Measurements from ENCODE around the gene NPAS3. TPM values are rescaled to one million over a fixed set of nuclear protein-coding genes. Genes with fewer than 3 reads are reported as not detected.

The NPAS3 gene
- total and polyA plus RNA-seq, 2 of the 8 experiments (the other 6 are each of a cell fraction or from before 2014, with no cell fraction given): 0.11 to 0.60 TPM

DNA sequence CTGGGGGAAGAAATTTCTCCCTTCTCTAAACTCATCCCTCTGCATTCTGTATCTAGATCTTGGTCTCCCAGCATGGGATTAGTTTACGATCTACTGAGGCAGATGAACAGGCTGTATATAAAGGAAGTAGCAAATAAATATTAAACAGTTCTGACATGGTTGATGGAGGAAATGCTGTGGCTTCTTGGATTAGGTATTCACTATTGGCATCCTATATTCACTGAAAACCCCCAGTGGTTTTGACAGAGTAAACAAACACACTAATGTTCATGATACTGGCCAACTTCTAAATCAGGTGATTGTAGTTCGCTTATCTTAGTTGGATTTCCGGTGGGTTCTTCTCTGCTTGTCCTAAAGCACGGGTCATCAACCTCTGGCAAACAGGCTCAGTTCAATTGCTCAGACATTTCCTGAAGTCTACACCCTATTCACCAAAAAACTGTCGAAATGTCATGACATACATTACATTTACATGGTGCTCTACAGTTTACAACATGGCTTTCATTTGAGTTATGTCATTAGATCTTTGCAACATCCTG, 578.3 kb downstream of the NPAS3 start:
- Histone ChIP-seq H2BK15ac (ENCODE audit: low read length) (no peak overlapping the region), H2BK20ac (ENCODE audit: low read length) (no peak overlapping the region), H2BK120ac (replicated peaks; ENCODE audit: low read depth, low read length) (no peak overlapping the region), H3K4me3 (ENCODE audit: extremely low read depth in 1 of 4, insufficient read depth in 2 of 4, low read depth in 3 of 4, low read length in 4 of 4) (no peak overlapping the region), H2BK5ac (ENCODE audit: low read depth, low read length) (no peak overlapping the region), H3K9ac (replicated peaks in 1 of 4; ENCODE audit: extremely low read depth in 1 of 4, low read depth in 3 of 4, low read length in 3 of 4) (no peak overlapping the region), H2AFZ (ENCODE audit: low read length) (no peak overlapping the region), H4K8ac (ENCODE audit: extremely low read depth, insufficient read depth, low read length) (no peak overlapping the region), H3K18ac (ENCODE audit: extremely low read depth, low read length) (no peak overlapping the region), H4K5ac (ENCODE audit: insufficient read length, low read depth, low read length) (no peak overlapping the region), H2BK12ac (ENCODE audit: low read depth, low read length) (no peak overlapping the region), H2AK5ac (ENCODE audit: low read depth, low read length) (no peak overlapping the region), H3K27ac (ENCODE audit: low read depth, low read length) (no peak overlapping the region), H3K56ac (replicated peaks; ENCODE audit: insufficient read length, low read depth, low read length) (no peak overlapping the region), H3K4me2 (ENCODE audit: insufficient read depth in 1 of 2, low read depth in 2 of 2, low read length in 2 of 2) (no peak overlapping the region), H3K23ac (ENCODE audit: insufficient read length) (no peak overlapping the region), H3K36me3 (ENCODE audit: control insufficient read depth in 2 of 4, insufficient read depth in 4 of 4, low read length in 3 of 4) (no peaks in the 10 kb centered on the region), H3K4ac (replicated peaks; ENCODE audit: insufficient read length, low read depth, low read length) (no peak overlapping the region), H3K9me3 (ENCODE audit: insufficient read depth in 2 of 2, low read depth in 1 of 2, low read length in 1 of 2) (no peaks in the 10 kb centered on the region), H3K23me2 (ENCODE audit: low read depth, low read length) (no peaks in the 10 kb centered on the region), H3K79me2 (ENCODE audit: control insufficient read depth in 1 of 2, insufficient read depth in 2 of 2, low read length in 2 of 2) (no peaks in the 10 kb centered on the region), H3K79me1 (ENCODE audit: low read depth, low read length) (no peaks in the 10 kb centered on the region), H4K20me1 (replicated peaks in 1 of 2; ENCODE audit: control insufficient read depth in 1 of 2, insufficient read depth in 2 of 2, low read length in 2 of 2) (no peaks in the 10 kb centered on the region), H3K14ac (ENCODE audit: insufficient read length) (no peak overlapping the region), H4K91ac (replicated peaks; ENCODE audit: insufficient read length, low read length) (no peak overlapping the region), H3K4me1 (replicated peaks in 1 of 4; ENCODE audit: control insufficient read depth in 3 of 4, insufficient read depth in 4 of 4, low read length in 3 of 4) (no peaks in the 10 kb centered on the region), H3K27me3 (replicated peaks in 1 of 4; ENCODE audit: control insufficient read depth in 3 of 4, extremely low read depth in 1 of 4, insufficient read depth in 3 of 4, low read length in 3 of 4) (no peaks in the 10 kb centered on the region)
- 95% methylated on average over 5 of the region's 5 CpGs; no CpG with 5 or more reads in 1 of the 2 experiments for WGBS, 2 experiments (ENCODE audit: extremely low coverage in 1 of 2, insufficient coverage in 1 of 2, insufficient read length in 1 of 2, insufficient replicate concordance in 2 of 2, low coverage in 1 of 2, low lambda C conversion rate in 2 of 2, missing lambda C conversion rate in 1 of 2)
- DNase-seq (ENCODE audit: low read depth in 1 of 2, low spot score in 2 of 2): no peak
- no peak for TF ChIP-seq SIX5 (IDR thresholded peaks at IDR 0.05; ENCODE audit: low read depth, low read length)
- TF ChIP-seq CEBPB (IDR thresholded peaks at IDR 0.05; ENCODE audit: low read depth, low read length): no peak
- TF ChIP-seq BACH1 (IDR thresholded peaks at IDR 0.05; ENCODE audit: low read length): no peak
- no peak for TF ChIP-seq TAF1 (IDR thresholded peaks at IDR 0.05; ENCODE audit: low read depth, low read length)
- no peak for TF ChIP-seq EZH2 (IDR thresholded peaks at IDR 0.05; ENCODE audit: low read depth, low read length, severe bottlenecking)
- TF ChIP-seq ATF2 (IDR thresholded peaks at IDR 0.05; ENCODE audit: low read length): no peak
- TF ChIP-seq POLR2A (IDR thresholded peaks at IDR 0.05; ENCODE audit: control extremely low read depth in 1 of 2, low read depth in 2 of 2, low read length in 2 of 2): no peak
- TF ChIP-seq NRF1 (IDR thresholded peaks at IDR 0.05; ENCODE audit: low read depth, low read length): no peak
- no peak for TF ChIP-seq BCL11A (IDR thresholded peaks at IDR 0.05; ENCODE audit: low read depth in 2 of 2, low read length in 2 of 2)
- FAIRE-seq: no peak
- ChIA-PET POLR2A (ENCODE audit: partially characterized antibody) (no interaction called here), CTCF (ENCODE audit: partially characterized antibody) (no interaction called here)

All from H1 (cell line).